Amniotic epithelial cell (primary cell): ENCODE results near the gene TLE4.

Experiments used
- DNase-seq: peaks from one replicate; pipeline ENCODE4 v3.0.0-alpha.2; 2010; ENCODE audit warnings: low read depth

TLE4 gene

GRCh38 chr9:79691496-79691895 is 119.7 kb downstream of the TLE4 start:
- DNase-seq: no peak

GRCh38 chr9:79692857-79693571 is 121.2 kb downstream of the TLE4 start:
- no peak for DNase-seq

- no peak for DNase-seq
These were observed 122.0 kb downstream of the TLE4 start for GRCh38 chr9:79693750-79694149.

GRCh38 chr9:79694208-79694607 is 122.4 kb downstream of the TLE4 start:
- DNase-seq: no peak

GRCh38 chr9:79694676-79695400 is 123.1 kb downstream of the TLE4 start:
- peak; percentile 90 for DNase-seq

- no peak for DNase-seq
These were observed 123.9 kb downstream of the TLE4 start for GRCh38 chr9:79695531-79696175.

GRCh38 chr9:79698967-79699366 is 127.2 kb downstream of the TLE4 start:
- DNase-seq: no peak

- DNase-seq: no peak
These were observed 127.7 kb downstream of the TLE4 start for GRCh38 chr9:79699479-79699878.

GRCh38 chr9:79700607-79701360 is 129.0 kb downstream of the TLE4 start:
- DNase-seq: no peak

GRCh38 chr9:79701651-79702050 is 129.9 kb downstream of the TLE4 start:
- DNase-seq: peak; percentile 33

- no peak for DNase-seq
These were observed 133.9 kb downstream of the TLE4 start for GRCh38 chr9:79705704-79706103.

- no peak for DNase-seq
These were observed 134.7 kb downstream of the TLE4 start for GRCh38 chr9:79706512-79706911.

GRCh38 chr9:79707589-79707988 is 135.8 kb downstream of the TLE4 start:
- DNase-seq: no peak

GRCh38 chr9:79708541-79708940 is 136.8 kb downstream of the TLE4 start:
- no peak for DNase-seq

- no peak for DNase-seq
These were observed 138.2 kb downstream of the TLE4 start for GRCh38 chr9:79709743-79710674.

- no peak for DNase-seq
These were observed 140.1 kb downstream of the TLE4 start for GRCh38 chr9:79711874-79712273.

- DNase-seq: no peak
These were observed 147.3 kb downstream of the TLE4 start for GRCh38 chr9:79719021-79719420.

- no peak for DNase-seq
These were observed 148.2 kb downstream of the TLE4 start for GRCh38 chr9:79719989-79720388.

GRCh38 chr9:79731171-79731890 is 159.6 kb downstream of the TLE4 start:
- peak; percentile 3 for DNase-seq

GRCh38 chr9:79735023-79735779 is 163.4 kb downstream of the TLE4 start:
- no peak for DNase-seq
